HepG2 (cell line): ENCODE results near the gene JMJD1C. TPM values are rescaled to one million over a fixed set of nuclear protein-coding genes. Genes with fewer than 3 reads are reported as not detected.

Experiments used
- ATAC-seq: fragments of 200-7000 bp; cut with Tn5 transposase; 3 replicates; pipeline ENCODE4 v1.9.1; 2020; ENCODE audit warnings: mild to moderate bottlenecking, moderate library complexity
- BruUV-seq: library from RNA; stranded (reverse); fragments of 400-500 nt; replicated peaks from 2 replicates; lab custom pipeline; 2021; lab: Mats Ljungman, UMichigan
- CTCF ChIA-PET: fragments of 300-600 bp; formaldehyde crosslinking; extraction: SDS; loops from one replicate; lab custom pipeline; 2021; ENCODE audit warnings: low total read pairs, inconsistent platforms, low intra/inter-chr PET ratio; lab: Yijun Ruan, JAX
- POLR2A ChIA-PET: fragments of 350-600 bp; sonication (Branson Sonifier 250); formaldehyde crosslinking; loops from one replicate; lab custom pipeline; 2020; ENCODE audit warnings: antibody characterized with exemption, inconsistent platforms; lab: Yijun Ruan, JAX
- DNase-seq: peaks from one replicate; pipeline ENCODE4 v3.0.0-alpha.2; 2015; ENCODE audit warnings: low spot score
- FAIRE-seq: peaks from 3 replicates; lab custom pipeline; 2011; peaks lifted over from hg19 to GRCh38; lab: Jason Lieb, UNC
- H2AFZ ChIP-seq: one replicate; pipeline ENCODE4 v1.6.1; 2011; ENCODE audit warnings: low read length, inconsistent platforms
- H3K27ac ChIP-seq: fragments of 300-600 bp; 3 replicates; pipeline ENCODE4 v1.8.0; 2011; ENCODE audit warnings: mixed run types, mild to moderate bottlenecking, mixed read lengths, low read length, inconsistent platforms; ENCODE audit not compliant: insufficient read depth; ENCODE audit errors: extremely low read length
- H3K27me3 ChIP-seq, 2 experiments: fragments of 200-600 bp in 1 of 2; 2 replicates in 1 of 2; 3 replicates in 1 of 2; pipeline versions ENCODE4 v1.6.0 to v1.8.0; 2011; ENCODE audit warnings: low read length in 2 of 2, mild to moderate bottlenecking in 2 of 2, moderate library complexity in 2 of 2, inconsistent platforms in 1 of 2; ENCODE audit not compliant: insufficient read depth in 2 of 2, control insufficient read depth in 1 of 2
- H3K36me3 ChIP-seq, 2 experiments: fragments of 200-600 bp in 1 of 2; replicated peaks in 1 of 2; 2 replicates in 1 of 2; 3 replicates in 1 of 2; pipeline versions ENCODE4 v1.5.1 to v1.8.0; 2011; ENCODE audit warnings: low read length in 2 of 2, inconsistent platforms in 1 of 2; ENCODE audit not compliant: insufficient read depth in 2 of 2, control insufficient read depth in 1 of 2
- H3K4me1 ChIP-seq: 2 replicates; pipeline ENCODE4 v1.5.1; 2012; ENCODE audit warnings: low read length, inconsistent platforms; ENCODE audit not compliant: insufficient read depth
- H3K4me2 ChIP-seq: 2 replicates; pipeline ENCODE4 v1.6.0; 2011; ENCODE audit warnings: low read depth, low read length, inconsistent platforms
- H3K4me3 ChIP-seq, 3 experiments: fragments of 200-600 bp in 1 of 3; sonication (generic), shearing (Covaris generic) in 1 of 3; replicated peaks in 1 of 3; 2 replicates each; pipeline ENCODE4 v1.5.1; 2011 to 2016; ENCODE audit warnings: low read length in 3 of 3, inconsistent platforms in 2 of 3, low read depth in 2 of 3, mild to moderate bottlenecking in 2 of 3, control low read depth in 1 of 3, mixed read lengths in 1 of 3; ENCODE audit not compliant: insufficient read depth in 1 of 3
- H3K79me2 ChIP-seq: one replicate; pipeline ENCODE4 v1.6.1; 2011; ENCODE audit warnings: low read length, inconsistent platforms; ENCODE audit not compliant: insufficient read depth
- H3K9ac ChIP-seq: 2 replicates; pipeline ENCODE4 v1.6.0; 2011; ENCODE audit warnings: mild to moderate bottlenecking, low read depth, low read length, inconsistent platforms; ENCODE audit not compliant: insufficient read depth
- H3K9me3 ChIP-seq: 2 replicates; pipeline ENCODE4 v1.5.1; 2012; ENCODE audit warnings: mild to moderate bottlenecking, low read length
- H4K20me1 ChIP-seq: 2 replicates; pipeline ENCODE4 v1.6.0; 2011; ENCODE audit warnings: inconsistent platforms, mild to moderate bottlenecking, low read length, moderate library complexity; ENCODE audit not compliant: insufficient read depth
- BCL3 ChIP-seq: sonication (generic); formaldehyde crosslinking; IDR thresholded peaks from 2 replicates; pipeline ENCODE4 v1.5.1; 2020; ENCODE audit warnings: mild to moderate bottlenecking, missing genetic modification reagents, moderate library complexity
- FOSL2 ChIP-seq: sonication (generic); formaldehyde crosslinking; IDR thresholded peaks from 2 replicates; pipeline ENCODE4 v1.4.0; 2020; ENCODE audit warnings: missing genetic modification reagents
- GPN1 ChIP-seq: sonication (generic); formaldehyde crosslinking; IDR thresholded peaks from 2 replicates; pipeline ENCODE4 v1.5.1; 2020; ENCODE audit warnings: missing genetic modification reagents, borderline replicate concordance
- HNRNPK ChIP-seq: fragments of 200-400 bp; formaldehyde crosslinking; IDR thresholded peaks from 2 replicates; pipeline ENCODE4 v1.6.1; 2018; ENCODE audit warnings: low read length, low read depth, moderate library complexity, mild to moderate bottlenecking; ENCODE audit not compliant: poor library complexity, severe bottlenecking
- MZF1 ChIP-seq: sonication (generic); formaldehyde crosslinking; IDR thresholded peaks from 2 replicates; pipeline ENCODE4 v1.8.1; 2023; ENCODE audit warnings: mild to moderate bottlenecking, missing genetic modification reagents, borderline replicate concordance
- NBN ChIP-seq: fragments of 450-650 bp; conservative IDR thresholded peaks from 2 replicates; pipeline ENCODE4 v1.6.1; 2017
- NRL ChIP-seq: sonication (generic); formaldehyde crosslinking; IDR thresholded peaks from 2 replicates; pipeline ENCODE4 v1.5.0; 2020; ENCODE audit warnings: missing genetic modification reagents, mild to moderate bottlenecking, moderate library complexity, borderline replicate concordance
- SRF ChIP-seq: IDR thresholded peaks from 2 replicates; pipeline ENCODE4 v1.6.1; 2011; ENCODE audit warnings: mild to moderate bottlenecking, low read depth, low read length, moderate library complexity
- STAT5B ChIP-seq: sonication (generic); formaldehyde crosslinking; IDR thresholded peaks from 2 replicates; pipeline ENCODE4 v1.4.0; 2020; ENCODE audit warnings: missing genetic modification reagents
- ZNF232 ChIP-seq: sonication (generic); formaldehyde crosslinking; IDR thresholded peaks from 2 replicates; pipeline ENCODE4 v1.4.0; 2020; ENCODE audit warnings: missing genetic modification reagents, borderline replicate concordance
- ZNF644 ChIP-seq: IDR thresholded peaks from 2 replicates; pipeline ENCODE4 v1.6.1; 2016; ENCODE audit warnings: low read depth
- ZNF747 ChIP-seq: sonication (generic); formaldehyde crosslinking; IDR thresholded peaks from 2 replicates; pipeline ENCODE4 v1.8.1; 2023; ENCODE audit warnings: missing genetic modification reagents, mild to moderate bottlenecking, borderline replicate concordance
- WGBS: methylation state at CpG from one replicate; pipeline ENCODE4 v1.1.6; 2017; ENCODE audit warnings: low lambda C conversion rate; 5-methylcytosine and 5-hydroxymethylcytosine counted together
- in situ Hi-C: cut with HindIII; loops from 2 replicates; pipeline ENCODE4 v1.10.0; 2017; ENCODE audit warnings: low pct_unique_long_range_greater_than_20kb; ENCODE audit not compliant: extremely low pct_ligation_motif_present
- intact Hi-C: fragments of 100-400 bp; cut with micrococcal nuclease; formaldehyde crosslinking; loops from one replicate; pipeline ENCODE4 v1.10.0; 2022; ENCODE audit not compliant: unreplicated experiment
- polyA plus RNA-seq, 8 experiments: library from polyadenylated mRNA; depleted of rRNA in 3 of 8; stranded (reverse) in 7 of 8; unstranded in 1 of 8; fragments of >200 nt; fragmentation: Illumina TruSeq in 4 of 8; extraction: Trizol in 4 of 8; gene quantifications; 2 replicates each; pipeline versions ENCODE4 v1.2.1 to v1.2.3, GENCODE V29; 2011 to 2016; ENCODE audit warnings: low read depth in 4 of 8, missing spikeins in 1 of 8, mixed read lengths in 1 of 8; ENCODE audit not compliant: insufficient read depth in 1 of 8
- total RNA-seq, 5 experiments: library from RNA; depleted of rRNA; stranded (reverse); fragments of >200 nt; fragmentation: Illumina TruSeq; extraction: Trizol; gene quantifications; 2 replicates each; pipeline ENCODE4 v1.2.3, GENCODE V29; 2016; ENCODE audit warnings: low read depth in 1 of 5
- TF ChIP-seq, protein P1 (sequence below): IDR thresholded peaks from 2 replicates; pipeline ENCODE4 v1.6.1; 2016
- TF ChIP-seq, protein P2 (sequence below): sonication (generic); formaldehyde crosslinking; IDR thresholded peaks from 2 replicates; pipeline ENCODE4 v1.5.1; 2020; ENCODE audit warnings: missing genetic modification reagents, mild to moderate bottlenecking, borderline replicate concordance
- TF ChIP-seq, protein P3 (sequence below): sonication (generic); formaldehyde crosslinking; conservative IDR thresholded peaks from 2 replicates; pipeline ENCODE4 v1.4.0; 2020; ENCODE audit warnings: missing genetic modification reagents
- TF ChIP-seq, protein P4 (sequence below): sonication (generic); formaldehyde crosslinking; IDR thresholded peaks from 2 replicates; pipeline ENCODE4 v1.5.0; 2020; ENCODE audit warnings: mild to moderate bottlenecking, missing genetic modification reagents

The JMJD1C gene
- total and polyA plus RNA-seq, 2 of the 13 experiments (the other 11 are each of a cell fraction or from before 2014, with no cell fraction given): 42.3 to 42.7 TPM

- TF ChIP-seq, protein P1, sequence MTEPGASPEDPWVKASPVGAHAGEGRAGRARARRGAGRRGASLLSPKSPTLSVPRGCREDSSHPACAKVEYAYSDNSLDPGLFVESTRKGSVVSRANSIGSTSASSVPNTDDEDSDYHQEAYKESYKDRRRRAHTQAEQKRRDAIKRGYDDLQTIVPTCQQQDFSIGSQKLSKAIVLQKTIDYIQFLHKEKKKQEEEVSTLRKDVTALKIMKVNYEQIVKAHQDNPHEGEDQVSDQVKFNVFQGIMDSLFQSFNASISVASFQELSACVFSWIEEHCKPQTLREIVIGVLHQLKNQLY (CRISPR knock-in tag): no peak
- no peak for TF ChIP-seq GPN1 (CRISPR knock-in tag)
Observed at GRCh38 chr10:63209705-63210104, 256.1 kb downstream of the JMJD1C start (continued).

DNA sequence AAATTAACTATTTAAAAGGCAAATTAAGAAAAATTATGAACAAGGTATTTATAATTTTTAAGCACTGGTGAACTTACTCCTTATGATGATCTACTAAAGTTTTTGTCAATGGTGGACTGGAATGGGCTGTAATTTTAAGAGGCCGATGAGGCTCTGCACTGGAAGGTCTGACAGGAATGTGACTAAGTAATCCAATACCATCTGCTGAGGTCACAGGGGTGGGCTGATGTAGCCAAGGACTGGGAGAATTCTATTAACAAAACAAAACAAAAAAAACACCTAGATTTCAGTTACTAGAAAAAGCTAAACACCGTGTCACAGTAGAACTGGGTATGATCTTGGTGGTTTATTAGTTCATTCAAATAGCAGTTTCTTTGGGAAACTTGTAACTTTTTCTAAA is 256.8 kb downstream of the JMJD1C start:
- H3K4me2 ChIP-seq: no peak overlapping the region
- WGBS: 95% methylated on average over 2 of the region's 2 CpGs
- peaks cover 36 to 78% of the 10 kb centered on the region in 2 experiments for H3K36me3 ChIP-seq
- ATAC-seq: no peak
- POLR2A ChIA-PET: no interaction called here
- BruUV-seq: no TSS peak
- no peak for DNase-seq
- H3K9me3 ChIP-seq: no peaks in the 10 kb centered on the region
- H3K4me3 ChIP-seq: no peak overlapping the region
- peaks cover 20% of the 10 kb centered on the region for H4K20me1 ChIP-seq
- no peak for FAIRE-seq
- H3K9ac ChIP-seq: no peak overlapping the region
- H3K27ac ChIP-seq: no peak overlapping the region
- CTCF ChIA-PET: no interaction called here
- intact Hi-C loops: no loop called here
- H3K79me2 ChIP-seq: peaks cover 3% of the 10 kb centered on the region
- H3K4me1 ChIP-seq: no peaks in the 10 kb centered on the region
- no peak overlapping the region for H2AFZ ChIP-seq
- in situ Hi-C loops: no loop called here
- H3K27me3 ChIP-seq: no peaks in the 10 kb centered on the region
- TF ChIP-seq BCL3 (CRISPR knock-in tag) (no peak), ZNF644 (CRISPR knock-in tag) (no peak), HNRNPK (no peak), SRF (no peak), MZF1 (CRISPR knock-in tag) (no peak), FOSL2 (no peak), STAT5B (CRISPR knock-in tag) (no peak), NBN (no peak), ZNF747 (no peak), ZNF232 (CRISPR knock-in tag) (no peak), NRL (CRISPR knock-in tag) (no peak)
- TF ChIP-seq, protein P2, sequence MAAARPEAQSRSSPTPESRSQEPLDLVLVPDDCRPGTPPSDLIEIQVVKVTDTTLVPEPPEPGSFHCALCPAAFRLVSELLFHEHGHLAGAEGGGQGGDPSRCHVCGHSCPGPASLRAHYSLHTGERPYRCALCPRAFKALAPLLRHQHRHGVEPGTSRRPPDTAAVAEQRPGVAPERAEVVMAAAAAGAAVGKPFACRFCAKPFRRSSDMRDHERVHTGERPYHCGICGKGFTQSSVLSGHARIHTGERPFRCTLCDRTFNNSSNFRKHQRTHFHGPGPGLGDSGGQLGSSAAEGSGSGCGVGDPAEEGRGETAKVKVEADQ (CRISPR knock-in tag): no peak
- TF ChIP-seq, protein P3, sequence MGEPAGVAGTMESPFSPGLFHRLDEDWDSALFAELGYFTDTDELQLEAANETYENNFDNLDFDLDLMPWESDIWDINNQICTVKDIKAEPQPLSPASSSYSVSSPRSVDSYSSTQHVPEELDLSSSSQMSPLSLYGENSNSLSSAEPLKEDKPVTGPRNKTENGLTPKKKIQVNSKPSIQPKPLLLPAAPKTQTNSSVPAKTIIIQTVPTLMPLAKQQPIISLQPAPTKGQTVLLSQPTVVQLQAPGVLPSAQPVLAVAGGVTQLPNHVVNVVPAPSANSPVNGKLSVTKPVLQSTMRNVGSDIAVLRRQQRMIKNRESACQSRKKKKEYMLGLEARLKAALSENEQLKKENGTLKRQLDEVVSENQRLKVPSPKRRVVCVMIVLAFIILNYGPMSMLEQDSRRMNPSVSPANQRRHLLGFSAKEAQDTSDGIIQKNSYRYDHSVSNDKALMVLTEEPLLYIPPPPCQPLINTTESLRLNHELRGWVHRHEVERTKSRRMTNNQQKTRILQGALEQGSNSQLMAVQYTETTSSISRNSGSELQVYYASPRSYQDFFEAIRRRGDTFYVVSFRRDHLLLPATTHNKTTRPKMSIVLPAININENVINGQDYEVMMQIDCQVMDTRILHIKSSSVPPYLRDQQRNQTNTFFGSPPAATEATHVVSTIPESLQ: no peak
- TF ChIP-seq, protein P4, sequence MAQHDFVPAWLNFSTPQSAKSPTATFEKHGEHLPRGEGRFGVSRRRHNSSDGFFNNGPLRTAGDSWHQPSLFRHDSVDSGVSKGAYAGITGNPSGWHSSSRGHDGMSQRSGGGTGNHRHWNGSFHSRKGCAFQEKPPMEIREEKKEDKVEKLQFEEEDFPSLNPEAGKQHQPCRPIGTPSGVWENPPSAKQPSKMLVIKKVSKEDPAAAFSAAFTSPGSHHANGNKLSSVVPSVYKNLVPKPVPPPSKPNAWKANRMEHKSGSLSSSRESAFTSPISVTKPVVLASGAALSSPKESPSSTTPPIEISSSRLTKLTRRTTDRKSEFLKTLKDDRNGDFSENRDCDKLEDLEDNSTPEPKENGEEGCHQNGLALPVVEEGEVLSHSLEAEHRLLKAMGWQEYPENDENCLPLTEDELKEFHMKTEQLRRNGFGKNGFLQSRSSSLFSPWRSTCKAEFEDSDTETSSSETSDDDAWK (CRISPR knock-in tag): no peak
